CD4-positive, alpha-beta T cell treated with Interleukin-4 for 4 hours (primary cell): ENCODE measurements around the gene FGF7.
"Not testable (repeated sequence)": the region's sequence is repeated elsewhere in the genome, so short reads cannot be mapped to it uniquely, and the experiment has no call there.

Experiments
- DNase-seq: peaks from one replicate; pipeline ENCODE4 v3.0.0-alpha.2; 2020

The FGF7 gene

GRCh38 chr15:49423021-49423420, at the start of gene FGF7:
Gene FGF7, plus strand, starts transcription at chr15:49423242. Its CDS starts 1,056 bp downstream, at chr15:49424298.
- no peak for DNase-seq

- no peak for DNase-seq
Observed at GRCh38 chr15:49379996-49380395, 43.0 kb upstream of the FGF7 start.

GRCh38 chr15:49380912-49381311, 42.1 kb upstream of the FGF7 start:
- DNase-seq, result no peak

- DNase-seq, result no peak
Observed at GRCh38 chr15:49382394-49382793, 40.6 kb upstream of the FGF7 start.

GRCh38 chr15:49383266-49383665, 39.8 kb upstream of the FGF7 start:
- DNase-seq, result no peak

- DNase-seq, result no peak
Observed at GRCh38 chr15:49387471-49387870, 35.6 kb upstream of the FGF7 start.

- DNase-seq, result not testable (repeated sequence)
Observed at GRCh38 chr15:49402515-49403296, 20.3 kb upstream of the FGF7 start.

GRCh38 chr15:49406352-49407118, 16.5 kb upstream of the FGF7 start:
- DNase-seq, result no peak

- DNase-seq, result no peak
Observed at GRCh38 chr15:49410641-49411040, 12.4 kb upstream of the FGF7 start.

- no peak for DNase-seq
Observed at GRCh38 chr15:49412797-49413196, 10.2 kb upstream of the FGF7 start.

GRCh38 chr15:49415149-49415548, 7.9 kb upstream of the FGF7 start:
- DNase-seq, result no peak

- no peak for DNase-seq
Observed at GRCh38 chr15:49415638-49416037, 7.4 kb upstream of the FGF7 start.

- no peak for DNase-seq
Observed at GRCh38 chr15:49418811-49419210, 4.2 kb upstream of the FGF7 start.

GRCh38 chr15:49421991-49422390, 1.1 kb upstream of the FGF7 start:
- peak; percentile 57 for DNase-seq

GRCh38 chr15:49423901-49424550, 984 bp downstream of the FGF7 start:
- DNase-seq, result no peak

- no peak for DNase-seq
Observed at GRCh38 chr15:49424954-49425353, 1.9 kb downstream of the FGF7 start.

GRCh38 chr15:49427372-49427771, 4.3 kb downstream of the FGF7 start:
- no peak for DNase-seq

GRCh38 chr15:49428409-49429095, 5.5 kb downstream of the FGF7 start:
- no peak for DNase-seq

GRCh38 chr15:49430046-49430445, 7.0 kb downstream of the FGF7 start:
- DNase-seq, result no peak

GRCh38 chr15:49435174-49435573, 12.1 kb downstream of the FGF7 start:
- DNase-seq, result no peak

GRCh38 chr15:49436751-49437150, 13.7 kb downstream of the FGF7 start:
- DNase-seq, result no peak

- no peak for DNase-seq
Observed at GRCh38 chr15:49438962-49439631, 16.1 kb downstream of the FGF7 start.
